HG03175 (cell line): ENCODE measurements around the gene MRPS6.

ENCODE experiments used
- ATAC-seq: cut with Tn5 transposase; IDR thresholded peaks from one replicate; pipeline ENCODE4 v1.9.1; 2021; ENCODE audit warnings: mild to moderate bottlenecking, moderate library complexity; ENCODE audit not compliant: unreplicated experiment

MRPS6 gene

DNA sequence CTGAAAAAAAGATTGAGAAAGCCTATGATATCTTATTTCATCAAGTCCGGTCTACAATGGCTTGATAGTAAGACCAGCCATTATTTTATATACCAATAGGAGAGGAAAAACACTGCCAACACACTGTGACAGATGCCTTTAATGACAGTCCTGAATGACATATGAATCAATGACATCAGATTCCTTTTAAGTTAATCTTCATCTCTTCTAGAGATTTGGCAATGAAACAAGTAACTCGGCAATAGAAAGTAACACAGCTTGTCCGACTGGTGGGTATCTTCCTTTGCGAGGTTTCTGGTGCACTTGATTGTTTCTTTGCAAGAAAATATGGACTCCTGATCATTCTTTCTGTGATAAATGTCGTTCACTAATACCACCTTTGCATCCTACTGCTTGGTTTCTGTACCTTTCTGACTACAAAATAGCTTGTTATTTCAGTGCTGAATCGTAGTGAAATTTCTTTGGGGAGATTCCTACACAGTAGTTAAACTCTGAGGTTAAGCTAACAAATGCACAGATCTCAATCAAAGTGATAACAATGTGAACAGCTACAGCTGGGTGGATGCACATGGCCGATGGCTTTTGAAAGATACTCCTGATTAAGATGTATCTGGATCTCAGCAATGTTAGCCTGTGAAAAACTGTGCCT lies 104.7 kb downstream of the MRPS6 start:
- ATAC-seq: no peak

DNA sequence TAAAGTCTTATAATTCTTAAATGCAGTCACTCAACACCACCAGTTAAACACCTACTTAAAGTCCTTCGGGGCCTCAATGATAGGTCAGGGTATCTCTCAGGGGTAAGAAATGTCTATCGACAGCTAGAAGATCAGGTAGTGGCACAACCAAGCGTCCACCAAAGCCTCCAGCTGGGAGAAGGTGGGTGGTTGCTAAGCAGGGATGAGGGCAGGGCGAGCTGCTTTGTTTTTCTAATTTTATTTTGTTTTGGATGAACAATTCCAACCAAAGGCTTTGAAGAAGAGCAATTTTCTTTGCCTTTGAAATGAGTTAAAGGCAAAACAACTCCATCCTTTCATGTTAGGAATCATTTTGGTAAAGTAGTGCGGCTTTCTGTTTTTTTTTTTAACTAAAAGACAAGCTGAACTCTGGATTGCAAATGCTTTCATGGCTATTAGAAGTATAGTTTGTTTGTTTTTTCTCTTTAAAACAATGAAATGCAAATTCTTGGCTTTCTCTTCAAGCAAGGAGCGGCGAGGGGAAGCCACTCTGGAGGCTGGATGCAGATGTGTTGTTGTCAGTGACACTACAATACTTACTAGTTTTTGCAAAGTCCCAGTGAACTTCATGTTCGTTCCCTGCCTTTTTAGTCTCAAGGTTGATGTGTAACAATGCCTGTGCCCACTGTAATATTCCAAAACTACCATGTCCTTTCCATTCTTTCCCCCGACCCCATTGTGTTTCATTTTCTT lies 106.0 kb downstream of the MRPS6 start:
- no peak for ATAC-seq

DNA sequence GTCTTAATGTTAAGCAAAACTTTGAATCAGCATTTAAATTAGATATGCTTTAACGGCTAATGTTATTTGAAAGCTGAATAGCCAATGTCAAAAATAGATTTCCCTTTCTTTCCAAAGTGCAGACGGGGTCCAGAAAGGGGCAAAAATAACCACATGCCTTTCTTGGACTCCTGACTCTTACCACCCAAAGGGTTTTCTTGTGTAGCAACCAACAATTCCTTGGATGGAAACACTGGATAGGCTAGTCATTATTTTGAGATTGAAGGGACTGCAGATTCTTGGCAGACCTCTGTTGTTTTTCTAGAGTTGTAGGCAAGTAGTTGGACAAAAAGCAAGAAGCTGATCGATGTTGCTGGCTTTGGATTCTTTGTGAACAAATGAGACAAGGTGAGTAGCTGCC lies 107.0 kb downstream of the MRPS6 start:
- ATAC-seq: no peak

DNA sequence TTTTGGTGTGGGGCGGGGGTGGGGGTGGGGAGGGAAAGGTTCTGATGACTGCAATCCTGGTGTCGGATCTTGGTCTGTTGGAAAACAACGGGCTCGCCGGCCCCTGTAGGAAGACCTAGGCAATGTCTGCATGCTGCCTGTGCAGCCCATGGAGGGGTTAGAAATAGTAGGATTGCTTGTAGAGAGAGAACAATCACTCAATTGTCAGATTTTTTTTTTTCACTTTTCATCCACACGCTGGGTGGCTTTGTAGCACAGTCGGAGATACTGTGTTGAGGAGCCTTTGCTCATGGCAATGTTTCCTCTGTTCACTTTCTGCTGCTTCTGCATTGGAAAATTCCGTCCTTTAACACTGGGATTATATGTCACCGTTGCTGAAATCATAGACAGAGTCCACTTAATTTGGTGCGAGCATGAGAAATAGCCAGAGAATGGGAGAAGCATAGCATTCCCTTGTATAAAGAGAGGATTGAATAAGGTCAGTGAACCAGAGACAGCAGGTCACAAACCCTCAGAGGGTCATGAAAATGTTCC lies 107.5 kb downstream of the MRPS6 start:
- no peak for ATAC-seq

DNA sequence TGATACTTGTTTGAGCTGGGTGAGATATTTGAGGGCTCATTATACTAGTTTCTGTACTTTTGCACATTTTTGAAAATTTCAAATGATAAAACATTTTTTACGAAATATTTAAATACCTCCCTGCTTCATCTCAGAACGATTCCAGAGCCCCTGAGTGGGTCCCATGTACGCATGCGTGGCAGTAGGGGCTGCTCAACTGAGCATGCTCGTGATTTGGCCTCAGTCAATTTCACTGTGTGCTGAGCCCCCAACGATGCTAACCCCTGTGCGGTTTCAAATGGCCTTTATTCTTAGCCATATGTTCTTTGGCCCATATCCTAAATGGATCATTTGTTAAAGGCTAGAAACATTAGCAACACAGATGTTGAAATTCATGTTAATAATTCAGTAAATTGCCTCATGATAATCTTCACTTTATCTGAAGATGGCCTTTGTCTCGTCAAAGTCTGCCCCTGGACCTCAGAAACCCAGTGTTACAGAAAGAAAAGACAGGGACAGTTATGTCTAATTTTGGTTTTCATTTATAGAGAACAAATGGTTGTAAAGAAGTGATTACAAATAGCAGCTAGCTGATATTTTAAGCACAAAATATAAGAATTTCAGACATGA lies 108.2 kb downstream of the MRPS6 start:
- no peak for ATAC-seq

GRCh38 chr21:34182436-34182835 lies 109.1 kb downstream of the MRPS6 start:
- ATAC-seq: no peak

- ATAC-seq: no peak
Measured at GRCh38 chr21:34183331-34183928, 110.1 kb downstream of the MRPS6 start.

- no peak for ATAC-seq
Measured at GRCh38 chr21:34184232-34184631, 110.9 kb downstream of the MRPS6 start.

DNA sequence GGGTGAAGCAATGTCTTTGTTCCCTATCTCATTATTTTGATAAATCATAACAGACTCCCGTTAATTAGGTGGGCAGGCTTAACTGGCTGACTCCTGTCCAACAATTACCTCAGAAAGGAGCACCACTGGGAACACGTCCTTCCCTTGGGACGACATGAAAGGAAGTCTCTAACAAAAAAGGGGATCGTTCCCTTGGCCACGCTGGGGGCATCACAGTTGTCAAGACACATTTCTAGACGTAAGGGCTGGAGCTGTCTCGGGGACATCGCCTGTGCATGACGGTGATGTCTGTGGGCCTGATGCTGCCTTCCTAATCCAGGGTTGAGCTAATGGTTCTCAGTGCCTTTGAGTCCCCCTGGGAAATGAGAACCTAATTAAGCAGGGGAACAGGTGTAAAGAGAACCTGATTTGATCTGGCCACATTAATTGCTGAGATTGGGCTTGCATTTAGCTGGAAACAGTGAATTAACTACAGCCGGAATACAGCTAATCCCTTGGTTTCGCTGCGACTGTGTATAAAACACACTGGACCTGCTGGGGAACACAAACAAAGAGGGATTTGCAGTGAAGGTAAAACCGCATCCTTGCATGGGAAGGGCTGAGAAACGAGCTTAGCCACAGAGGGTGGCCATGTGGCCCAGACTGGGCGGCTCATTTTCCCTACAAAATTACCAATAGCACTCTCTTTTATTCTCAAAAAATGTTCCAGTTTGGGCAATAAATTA lies 111.8 kb downstream of the MRPS6 start:
- ATAC-seq: no peak

- no peak for ATAC-seq
Measured at GRCh38 chr21:34186109-34186719, 112.8 kb downstream of the MRPS6 start.

- ATAC-seq: no peak
Measured at GRCh38 chr21:34187935-34188334, 114.6 kb downstream of the MRPS6 start.

DNA sequence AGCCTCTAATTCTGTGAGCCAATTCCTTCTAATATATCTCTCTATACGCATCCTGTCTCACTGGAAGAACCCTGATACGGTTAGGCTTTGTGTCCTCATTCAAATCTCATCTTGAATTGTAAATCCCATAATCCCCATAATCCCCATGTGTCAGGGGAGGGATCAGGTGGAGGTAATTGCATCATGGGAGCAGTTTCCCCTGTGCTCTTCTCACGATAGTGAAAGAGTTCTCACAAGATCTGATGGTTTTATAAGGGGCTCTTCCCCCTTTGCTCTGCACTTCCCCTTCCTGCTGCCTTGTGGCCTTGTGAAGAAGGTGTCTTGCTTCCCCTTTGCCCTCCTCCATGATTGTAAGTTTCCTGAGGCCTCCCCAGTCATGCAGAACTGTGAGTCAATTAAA lies 116.1 kb downstream of the MRPS6 start:
- ATAC-seq: no peak

DNA sequence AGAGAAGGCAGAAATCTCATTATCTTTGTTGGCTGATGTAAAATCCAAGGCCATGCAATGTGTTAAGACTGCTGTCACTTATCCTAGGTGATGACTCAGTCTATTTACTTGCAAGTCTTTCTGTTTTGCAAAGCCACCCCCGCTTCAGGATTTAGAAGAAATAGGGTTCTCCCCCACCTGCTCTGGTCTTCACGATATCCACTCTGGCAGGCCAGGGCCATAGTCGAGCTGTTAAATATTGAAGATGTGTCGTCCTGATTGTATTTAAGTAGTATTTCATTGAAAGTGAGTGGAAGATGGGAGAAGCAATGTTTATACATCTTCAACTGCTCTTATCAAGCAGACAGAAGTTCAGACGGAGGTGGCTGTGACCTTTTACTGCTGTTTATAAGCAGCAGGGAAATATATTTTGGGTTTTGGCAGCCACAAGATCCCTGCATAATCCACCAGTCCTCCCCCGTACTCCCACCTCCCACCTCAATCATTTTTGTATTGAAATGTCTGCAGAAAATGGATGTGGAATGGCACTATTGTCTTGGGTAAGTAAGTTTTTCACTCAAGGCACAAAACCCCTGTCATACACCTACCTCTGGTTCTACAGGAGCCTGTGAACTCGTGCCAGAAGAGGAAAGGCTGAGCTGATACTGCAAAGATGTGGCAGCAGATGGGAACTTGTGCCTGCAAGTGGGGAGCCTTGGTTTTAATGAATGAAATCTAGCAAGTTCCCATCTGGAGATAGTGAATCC lies 117.4 kb downstream of the MRPS6 start:
- no peak for ATAC-seq

DNA sequence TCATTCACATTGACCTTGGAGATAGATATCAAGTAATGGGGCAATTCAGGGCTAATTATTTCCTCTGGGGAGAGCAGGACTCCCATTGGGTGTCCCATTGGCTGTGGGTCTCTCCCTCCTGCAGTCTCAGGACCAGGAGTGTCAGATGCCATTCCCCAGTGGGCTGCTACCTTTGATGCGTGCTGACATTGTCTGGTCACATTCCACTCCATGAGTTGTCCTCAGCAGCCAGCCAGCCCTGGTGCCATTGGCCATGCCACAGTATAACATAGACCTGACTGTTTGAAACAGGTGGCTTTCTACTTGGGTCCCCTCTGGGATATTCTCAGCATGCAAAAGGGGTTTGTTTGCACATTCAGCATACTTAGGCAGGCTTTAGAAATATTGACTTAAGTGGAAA lies 118.5 kb downstream of the MRPS6 start:
- ATAC-seq: no peak
